Effector memory CD8-positive, alpha-beta T cell (primary cell): Measurements from ENCODE around the gene RPTOR.
A peak's percentile ranks its signal among the peaks of the same experiment; 100 is the strongest.

ENCODE experiments used
- ATAC-seq: fragments of 150-1000 bp; cut with Tn5 transposase; replicated peaks from 2 replicates; pipeline ENCODE4 v1.10.0; 2021; ENCODE audit warnings: mild to moderate bottlenecking, moderate library complexity
- DNase-seq, 3 experiments: peaks; one replicate each; pipeline ENCODE4 v3.0.0; 2021
- H3K27ac Mint-ChIP-seq, 2 donors: one replicate each; pipeline ENCODE4 v1.8.0; 2022; ENCODE audit warnings: mild to moderate bottlenecking in 2 of 2, mixed read lengths in 2 of 2, moderate library complexity in 2 of 2
- H3K27me3 Mint-ChIP-seq, 2 donors: one replicate each; pipeline ENCODE4 v1.8.0; 2022; ENCODE audit warnings: mixed read lengths in 2 of 2
- H3K36me3 Mint-ChIP-seq: one replicate; pipeline ENCODE4 v1.8.0; 2022; ENCODE audit warnings: mild to moderate bottlenecking, moderate library complexity, mixed read lengths; ENCODE audit not compliant: insufficient read depth
- H3K4me1 Mint-ChIP-seq, 2 donors: one replicate each; pipeline ENCODE4 v1.8.0; 2022; ENCODE audit warnings: low read depth in 2 of 2, mixed read lengths in 2 of 2
- H3K4me3 Mint-ChIP-seq, 2 donors: one replicate each; pipeline ENCODE4 v1.8.0; 2022; ENCODE audit warnings: mild to moderate bottlenecking in 2 of 2, mixed read lengths in 2 of 2, moderate library complexity in 2 of 2
- H3K9me3 Mint-ChIP-seq, 2 donors: one replicate each; pipeline ENCODE4 v1.8.0; 2022; ENCODE audit warnings: mixed read lengths in 2 of 2

RPTOR gene

DNA sequence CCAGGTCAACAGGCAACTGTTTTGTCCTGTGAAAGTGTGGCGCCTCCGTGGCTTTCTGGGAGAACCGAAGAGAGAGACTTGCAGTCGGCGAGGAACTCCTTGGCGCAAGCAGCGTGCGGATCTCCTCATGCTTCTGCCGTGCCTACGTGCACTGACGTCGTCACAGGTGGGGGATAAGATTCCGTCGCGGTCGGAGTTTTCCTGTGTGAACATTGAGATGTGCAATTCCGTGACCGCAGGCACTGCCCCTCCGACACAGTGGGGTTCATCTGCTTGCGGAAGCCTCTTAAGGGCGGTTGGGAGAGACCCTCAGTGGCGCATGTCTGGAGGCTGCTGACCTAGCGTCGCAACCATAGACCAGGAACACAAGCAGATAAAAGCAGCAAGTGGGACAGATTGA lies 234.7 kb downstream of the RPTOR start:
- DNase-seq (no peak), ATAC-seq (no peak)
- Mint-ChIP-seq H3K4me3 (no peak overlapping the region), H3K27ac (no peak overlapping the region), H3K27me3 (no peaks in the 10 kb centered on the region), H3K4me1 (peaks cover 42 to 55% of the 10 kb centered on the region in 2 donors), H3K36me3 (peaks cover 29% of the 10 kb centered on the region), H3K9me3 (no peaks in the 10 kb centered on the region)

DNA sequence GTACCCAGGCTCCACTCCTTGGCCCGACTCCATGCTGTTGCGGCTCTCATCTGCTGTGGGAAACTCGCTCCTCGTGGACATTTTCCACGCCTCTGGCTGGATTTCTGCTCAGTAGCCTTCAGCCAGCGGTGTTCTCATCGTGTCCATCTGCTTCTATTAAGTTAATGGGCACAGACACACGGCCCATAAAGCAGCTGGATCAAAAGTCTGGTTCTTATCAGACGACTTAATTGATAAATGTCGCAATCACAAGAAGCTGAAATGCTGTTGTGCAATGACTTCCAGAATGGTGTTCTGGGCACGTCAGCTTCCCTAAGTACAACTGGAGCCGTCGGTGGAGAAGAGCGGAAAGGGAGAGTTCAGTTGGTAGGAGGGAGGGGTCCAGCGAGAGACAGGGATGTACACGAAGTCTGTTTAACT lies 235.3 kb downstream of the RPTOR start:
- ATAC-seq: no peak
- Mint-ChIP-seq H3K4me3 (peak overlapping the region; percentile 75 to 79), H3K36me3 (peaks cover 28% of the 10 kb centered on the region), H3K27me3 (no peaks in the 10 kb centered on the region), H3K27ac (peak overlapping the region; percentile 44 to 69), H3K4me1 (peaks cover 39 to 53% of the 10 kb centered on the region in 2 donors), H3K9me3 (no peaks in the 10 kb centered on the region)
- DNase-seq: no peak

DNA sequence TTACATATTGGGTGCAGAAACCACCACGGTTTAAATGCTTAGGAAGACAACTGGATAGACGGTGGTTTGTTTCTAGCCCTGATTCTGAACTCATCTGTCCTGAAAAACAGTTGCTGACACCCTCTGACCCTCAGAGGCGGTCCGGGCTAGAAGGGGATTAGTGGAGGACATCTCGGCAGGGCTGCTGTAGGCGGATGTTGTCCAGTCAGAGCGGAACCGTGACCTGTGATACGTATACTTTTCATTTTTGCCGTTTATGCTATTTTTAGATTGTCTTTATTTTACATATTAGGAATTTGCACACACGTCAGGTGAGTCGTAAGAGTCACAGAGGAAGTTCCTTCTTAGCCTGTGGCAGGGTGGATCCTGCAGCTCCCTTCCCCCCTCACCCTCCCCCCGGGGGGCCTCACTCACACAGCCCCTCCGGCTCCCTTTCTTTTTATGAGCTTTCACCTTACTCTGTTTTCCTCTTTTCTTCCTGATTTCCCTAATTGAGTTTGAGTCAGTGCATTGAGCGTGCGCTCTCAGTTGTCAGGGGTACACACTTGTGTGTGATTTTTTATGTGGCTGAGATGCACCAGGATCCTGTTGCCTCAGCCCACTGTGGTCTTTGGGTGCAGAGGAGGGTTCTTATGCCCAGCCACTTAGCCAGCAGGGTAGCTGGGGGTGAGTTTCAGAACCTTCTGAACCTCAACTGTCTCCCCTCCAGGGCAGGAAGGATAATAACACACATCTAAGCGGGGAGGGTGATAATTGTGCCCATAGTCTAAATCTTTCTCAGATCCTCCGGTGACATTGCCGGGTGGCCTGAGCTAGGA lies 236.0 kb downstream of the RPTOR start:
- peaks cover 28% of the 10 kb centered on the region for H3K36me3 Mint-ChIP-seq
- ATAC-seq: peak; percentile 65
- peak overlapping the region; percentile 75 to 79 for H3K4me3 Mint-ChIP-seq
- no peaks in the 10 kb centered on the region for H3K9me3 Mint-ChIP-seq
- H3K27ac Mint-ChIP-seq: peak overlapping the region; percentile 44 to 69
- DNase-seq: no peak
- H3K27me3 Mint-ChIP-seq: no peaks in the 10 kb centered on the region
- H3K4me1 Mint-ChIP-seq: peaks cover 34 to 49% of the 10 kb centered on the region in 2 donors

DNA sequence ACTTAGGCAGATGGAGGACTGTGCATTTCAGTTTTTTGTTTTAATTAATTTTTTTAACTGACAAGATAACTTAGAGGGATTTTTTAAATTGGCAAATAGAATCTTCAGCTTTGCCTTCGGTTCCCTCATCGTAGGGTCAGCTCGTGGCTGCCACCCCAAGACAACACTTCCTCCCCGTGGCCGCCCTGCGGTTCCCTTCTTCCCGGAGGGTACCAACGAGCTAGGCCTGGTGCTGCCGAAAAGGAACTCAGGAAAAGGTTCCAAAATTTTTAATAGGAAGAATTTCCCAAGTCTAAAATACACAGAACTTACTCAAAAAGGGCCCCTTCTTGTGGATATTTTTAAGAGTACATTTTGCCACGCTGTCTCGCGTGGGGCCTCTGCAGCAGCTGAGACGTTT lies 236.6 kb downstream of the RPTOR start:
- Mint-ChIP-seq H3K4me1 (peaks cover 34 to 51% of the 10 kb centered on the region in 2 donors), H3K36me3 (peaks cover 27% of the 10 kb centered on the region), H3K4me3 (peak overlapping the region; percentile 75 to 79), H3K9me3 (no peaks in the 10 kb centered on the region), H3K27ac (peak overlapping the region; percentile 44 to 69), H3K27me3 (no peaks in the 10 kb centered on the region)
- DNase-seq (no peak), ATAC-seq (peak; percentile 12)

GRCh38 chr17:80781807-80782277 lies 237.2 kb downstream of the RPTOR start:
- Mint-ChIP-seq H3K27me3 (no peaks in the 10 kb centered on the region), H3K9me3 (no peaks in the 10 kb centered on the region), H3K4me3 (peak overlapping the region; percentile 52 to 79), H3K4me1 (peaks cover 30 to 46% of the 10 kb centered on the region in 2 donors), H3K27ac (peak overlapping the region in 1 of 2 donors; percentile 69), H3K36me3 (peaks cover 20% of the 10 kb centered on the region)
- DNase-seq (no peak), ATAC-seq (no peak)

- Mint-ChIP-seq H3K27me3 (no peaks in the 10 kb centered on the region), H3K36me3 (peaks cover 12% of the 10 kb centered on the region), H3K4me1 (peaks cover 32 to 51% of the 10 kb centered on the region in 2 donors), H3K4me3 (peak overlapping the region; percentile 79), H3K9me3 (no peaks in the 10 kb centered on the region), H3K27ac (peak overlapping the region; percentile 69 to 88)
- DNase-seq (peak; percentile 26 to 30 (median 28)), ATAC-seq (peak; percentile 79)
These were observed 238.1 kb downstream of the RPTOR start for GRCh38 chr17:80782536-80783427.

GRCh38 chr17:80783486-80783885 lies 238.8 kb downstream of the RPTOR start:
- peak overlapping the region; percentile 69 to 88 for H3K27ac Mint-ChIP-seq
- peaks cover 34 to 57% of the 10 kb centered on the region in 2 donors for H3K4me1 Mint-ChIP-seq
- H3K27me3 Mint-ChIP-seq: no peaks in the 10 kb centered on the region
- ATAC-seq (no peak), DNase-seq (no peak)
- H3K9me3 Mint-ChIP-seq: no peaks in the 10 kb centered on the region
- H3K4me3 Mint-ChIP-seq: peak overlapping the region; percentile 79
- H3K36me3 Mint-ChIP-seq: peaks cover 11% of the 10 kb centered on the region

- no peak for DNase-seq
- H3K4me1 Mint-ChIP-seq: peaks cover 35 to 60% of the 10 kb centered on the region in 2 donors
- no peak for ATAC-seq
- no peak overlapping the region for H3K27ac Mint-ChIP-seq
- no peak overlapping the region for H3K4me3 Mint-ChIP-seq
- peaks cover 11% of the 10 kb centered on the region for H3K36me3 Mint-ChIP-seq
- H3K9me3 Mint-ChIP-seq: no peaks in the 10 kb centered on the region
- no peaks in the 10 kb centered on the region for H3K27me3 Mint-ChIP-seq
These were observed 239.3 kb downstream of the RPTOR start for GRCh38 chr17:80783971-80784370.

DNA sequence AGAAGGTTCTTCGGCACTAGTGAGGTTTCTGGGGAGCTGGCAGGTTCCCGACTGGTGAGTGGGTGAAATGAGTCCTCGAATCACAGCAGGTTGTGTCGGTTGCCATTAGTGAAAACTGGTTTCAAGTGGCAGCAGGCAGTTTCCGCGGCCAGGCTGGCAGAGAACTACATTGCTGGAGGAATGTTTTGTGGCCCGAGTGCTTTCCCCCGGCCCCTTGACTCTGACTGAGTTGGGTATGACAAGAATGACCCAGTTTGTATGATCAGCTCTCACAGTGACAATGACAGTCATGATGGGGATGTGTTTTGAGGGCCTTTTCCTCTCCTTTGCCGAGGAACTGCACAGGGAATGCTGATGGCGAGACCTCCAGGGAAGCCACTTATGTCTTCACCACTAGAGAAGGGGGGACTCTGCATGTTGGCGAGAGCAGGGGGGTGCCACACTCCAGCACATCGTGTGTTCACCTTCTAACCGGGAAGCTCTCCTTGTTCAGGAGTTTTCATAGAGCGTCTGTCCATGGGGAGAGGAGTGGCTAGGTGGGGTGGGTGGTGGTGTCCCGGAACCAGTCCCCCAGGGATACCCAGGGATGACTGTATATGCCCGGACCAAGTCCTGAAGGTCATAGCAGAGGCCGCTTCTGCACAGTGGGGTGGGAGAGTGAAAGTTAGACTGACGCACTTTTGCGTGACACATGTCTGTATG lies 241.0 kb downstream of the RPTOR start:
- Mint-ChIP-seq H3K27ac (peak overlapping the region in 1 of 2 donors; percentile 56), H3K4me3 (no peak overlapping the region), H3K27me3 (no peaks in the 10 kb centered on the region), H3K4me1 (peaks cover 44 to 69% of the 10 kb centered on the region in 2 donors), H3K36me3 (peaks cover 9% of the 10 kb centered on the region), H3K9me3 (no peaks in the 10 kb centered on the region)
- DNase-seq (no peak), ATAC-seq (no peak)

GRCh38 chr17:80786470-80786869 lies 241.8 kb downstream of the RPTOR start:
- Mint-ChIP-seq H3K27me3 (no peaks in the 10 kb centered on the region), H3K9me3 (no peaks in the 10 kb centered on the region), H3K4me3 (no peak overlapping the region), H3K36me3 (peaks cover 6% of the 10 kb centered on the region), H3K4me1 (peaks cover 49 to 69% of the 10 kb centered on the region in 2 donors), H3K27ac (peak overlapping the region in 1 of 2 donors; percentile 54)
- no peak for ATAC-seq
- no peak for DNase-seq

DNA sequence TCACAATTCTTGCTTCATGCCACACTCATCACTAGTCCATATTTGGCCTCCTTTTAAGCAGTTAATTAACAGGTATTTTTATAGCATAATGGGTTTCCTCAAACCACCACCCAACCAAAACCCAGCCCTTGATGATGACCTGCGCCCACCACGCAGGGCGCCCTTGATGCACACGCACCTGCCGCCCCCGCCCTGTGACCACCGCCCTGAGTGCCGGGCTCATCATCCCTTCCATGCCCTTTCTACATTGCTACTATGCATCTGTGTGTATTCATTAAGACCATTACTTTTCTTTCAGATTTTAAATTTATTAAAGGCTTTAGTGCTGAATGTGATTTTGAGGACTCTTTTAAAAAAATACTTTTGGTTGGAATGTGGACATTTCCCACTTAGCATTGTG lies 242.2 kb downstream of the RPTOR start:
- Mint-ChIP-seq H3K27me3 (no peaks in the 10 kb centered on the region), H3K9me3 (no peaks in the 10 kb centered on the region), H3K4me3 (no peak overlapping the region), H3K27ac (peak overlapping the region; percentile 54 to 92), H3K36me3 (peaks cover 6% of the 10 kb centered on the region), H3K4me1 (peaks cover 46 to 69% of the 10 kb centered on the region in 2 donors)
- DNase-seq (no peak), ATAC-seq (no peak)

GRCh38 chr17:80787881-80788280 lies 243.2 kb downstream of the RPTOR start:
- Mint-ChIP-seq H3K4me1 (peaks cover 38 to 61% of the 10 kb centered on the region in 2 donors), H3K36me3 (peaks cover 6% of the 10 kb centered on the region), H3K4me3 (peak overlapping the region; percentile 57 to 70), H3K27ac (peak overlapping the region; percentile 74 to 92), H3K9me3 (no peaks in the 10 kb centered on the region), H3K27me3 (no peaks in the 10 kb centered on the region)
- DNase-seq: no peak
- no peak for ATAC-seq
